ENCODE results near the gene TMA7.

The TMA7 gene

GRCh38 chr3:48492461-48493202 lies 52.6 kb downstream of the TMA7 start:
- in situ Hi-C loops (cut with HindIII; ENCODE audit: low sequenced_read_pairs), result no loop called here
- H3K4me3 ChIP-seq (ENCODE audit: low read depth, low read length), result no peak overlapping the region
- no peak for TF ChIP-seq CTCF (IDR thresholded peaks at IDR 0.05; ENCODE audit: low read depth, low read length, missing control alignments)
- DNase-seq (ENCODE audit: low read depth), result no peak

GRCh38 chr3:48493203-48493501 lies 53.1 kb downstream of the TMA7 start:
- no peak for TF ChIP-seq CTCF (IDR thresholded peaks at IDR 0.05; ENCODE audit: low read depth, low read length, missing control alignments)
- H3K4me3 ChIP-seq (ENCODE audit: low read depth, low read length), result no peak overlapping the region
- in situ Hi-C loops (cut with HindIII; ENCODE audit: low sequenced_read_pairs), result no loop called here
- no peak for DNase-seq (ENCODE audit: low read depth)
